ENCODE data around the gene CMIP.

CMIP gene

DNA sequence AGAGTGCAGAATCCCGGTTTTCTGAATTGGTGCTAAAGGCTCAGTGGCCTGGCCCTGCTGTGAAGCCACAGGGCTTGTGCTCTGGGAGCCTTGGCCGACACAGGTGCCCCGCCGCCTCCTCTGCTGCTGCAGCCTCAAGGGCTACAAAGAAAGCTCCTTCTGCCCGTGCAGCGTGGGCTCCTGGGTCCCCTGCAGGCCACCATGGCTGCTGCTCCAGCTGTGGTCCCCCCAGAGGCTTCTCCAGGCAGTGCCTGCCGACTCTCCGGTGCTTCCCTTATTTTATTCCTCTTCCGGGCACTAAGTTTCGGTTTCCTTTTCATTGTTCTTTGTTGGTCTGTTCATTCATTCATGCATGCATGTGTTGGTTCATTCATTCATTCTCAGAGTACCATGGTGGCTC, 53.1 kb downstream of the CMIP start:
- DNase-seq, result no peak

DNA sequence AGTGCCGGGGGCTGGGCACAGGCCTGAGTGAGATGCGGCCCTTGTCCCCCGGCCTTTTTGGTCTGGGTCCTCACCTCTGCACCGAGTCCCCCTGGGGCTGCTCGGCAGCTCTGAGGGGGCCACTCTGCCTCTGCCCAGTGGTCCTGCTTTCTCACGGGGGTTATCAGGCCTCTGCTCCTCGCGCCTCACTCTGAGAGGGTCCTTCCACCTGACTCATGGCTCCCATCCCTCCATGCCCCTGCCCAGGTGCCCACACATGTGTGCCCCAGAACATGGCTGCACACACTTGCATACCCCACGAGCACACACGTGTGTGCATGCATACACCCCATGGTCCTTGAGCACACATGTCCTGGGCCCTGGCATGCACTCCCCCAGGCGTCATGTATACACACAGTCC, 53.7 kb downstream of the CMIP start:
- no peak for DNase-seq

DNA sequence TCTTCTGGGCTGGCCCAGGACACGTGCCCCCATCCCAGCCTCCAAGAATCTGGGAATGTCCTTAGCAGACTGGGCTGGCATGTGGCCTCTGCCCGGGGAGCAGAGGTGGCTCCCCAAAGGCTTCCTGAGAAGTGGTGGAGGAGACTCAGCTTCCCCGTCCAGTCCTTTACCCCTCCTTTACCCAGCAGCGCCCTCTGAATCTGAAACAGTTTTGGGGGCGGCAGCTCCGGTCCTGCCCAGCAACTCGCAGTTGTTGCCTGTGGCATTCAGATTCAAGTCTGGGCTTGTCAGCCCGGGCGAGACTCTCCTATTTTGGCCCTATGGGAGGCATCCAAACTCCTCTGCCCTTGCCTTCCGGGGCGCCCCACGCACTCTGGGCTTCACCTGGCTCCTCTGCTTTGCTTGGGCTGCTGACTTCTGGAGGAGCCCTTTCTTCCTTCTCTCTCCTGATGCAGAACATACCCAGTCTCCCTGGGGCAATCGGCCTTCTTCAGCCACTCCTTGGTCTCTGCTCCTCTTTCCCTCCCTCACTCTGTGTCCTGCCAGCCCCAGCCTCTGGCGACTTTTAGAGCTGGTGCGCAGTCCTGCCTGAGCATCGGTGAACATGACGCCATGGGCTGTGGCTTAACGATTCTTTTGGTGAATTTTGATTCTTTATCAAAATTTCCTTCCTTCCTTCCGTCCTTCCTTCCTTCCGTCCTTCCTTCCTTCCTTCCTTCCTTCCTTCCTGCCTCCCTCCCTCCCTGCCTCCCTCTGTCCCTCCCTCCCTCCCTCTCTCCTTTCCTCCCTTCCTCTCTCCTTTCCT, 55.2 kb downstream of the CMIP start:
- DNase-seq, result no peak

DNA sequence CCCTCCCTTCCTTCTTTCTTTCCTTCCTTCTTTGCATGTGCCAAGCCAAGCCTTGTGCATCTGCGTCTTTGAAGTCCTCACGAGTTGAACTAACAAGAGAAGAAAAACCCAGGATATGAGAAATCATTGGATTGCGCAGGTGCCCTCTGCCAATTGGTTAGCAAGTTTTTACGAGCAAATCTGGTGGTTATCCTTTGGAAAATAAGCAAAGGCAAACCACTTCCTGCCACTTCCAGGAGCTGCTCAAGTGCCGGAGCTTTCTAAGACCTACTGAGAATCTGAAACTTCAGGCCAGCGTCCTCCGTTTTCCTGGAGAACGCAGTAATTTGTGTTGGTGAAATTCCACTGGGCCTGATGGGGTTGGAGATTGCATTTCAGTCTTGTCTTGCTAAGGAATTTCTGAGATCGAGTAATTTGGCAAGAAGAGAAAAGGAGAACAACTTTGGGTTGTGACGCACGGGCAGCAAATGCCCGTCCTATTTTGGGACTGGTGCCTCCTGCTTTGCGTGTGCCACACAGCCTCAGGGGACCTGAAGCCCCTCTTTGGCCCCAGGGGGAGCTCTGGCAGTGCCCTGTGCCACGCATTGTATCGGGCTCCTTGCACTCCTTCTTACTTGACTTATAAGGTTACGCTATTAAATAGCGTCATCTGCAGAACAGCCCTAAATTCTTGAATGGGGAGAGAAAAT, 56.4 kb downstream of the CMIP start:
- no peak for DNase-seq

DNA sequence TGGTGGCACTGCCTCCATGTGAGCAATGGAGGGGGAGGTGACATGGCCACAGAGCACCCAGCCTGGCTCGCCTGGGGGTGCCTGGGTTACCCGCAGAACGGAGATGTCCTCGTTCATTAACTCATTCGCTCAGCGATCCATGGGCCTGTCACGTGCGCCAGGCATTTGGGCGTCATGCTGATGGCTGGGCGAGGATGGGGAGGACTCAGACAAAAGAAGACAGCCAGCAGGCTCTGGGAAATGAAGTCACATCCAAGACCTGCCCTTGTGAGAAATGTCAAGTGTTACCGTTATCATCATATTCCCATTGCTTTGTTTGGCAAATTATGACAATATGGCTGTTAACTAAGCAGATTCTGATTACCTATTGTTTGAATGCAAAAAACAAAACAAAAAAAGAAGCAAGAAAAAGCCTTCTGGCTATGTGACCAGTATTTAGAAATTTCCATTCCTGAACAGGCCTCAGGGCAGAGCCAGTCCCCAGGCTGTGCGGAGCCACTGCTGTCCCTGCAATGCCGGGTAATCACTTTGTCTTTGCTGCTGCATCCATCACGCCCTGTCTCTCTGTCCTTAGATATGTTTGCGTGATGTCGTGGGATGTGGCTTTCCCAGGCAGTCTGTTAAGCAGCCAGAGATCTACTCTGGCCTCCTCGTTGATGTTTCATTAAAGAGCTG, 57.9 kb downstream of the CMIP start:
- DNase-seq, result no peak

DNA sequence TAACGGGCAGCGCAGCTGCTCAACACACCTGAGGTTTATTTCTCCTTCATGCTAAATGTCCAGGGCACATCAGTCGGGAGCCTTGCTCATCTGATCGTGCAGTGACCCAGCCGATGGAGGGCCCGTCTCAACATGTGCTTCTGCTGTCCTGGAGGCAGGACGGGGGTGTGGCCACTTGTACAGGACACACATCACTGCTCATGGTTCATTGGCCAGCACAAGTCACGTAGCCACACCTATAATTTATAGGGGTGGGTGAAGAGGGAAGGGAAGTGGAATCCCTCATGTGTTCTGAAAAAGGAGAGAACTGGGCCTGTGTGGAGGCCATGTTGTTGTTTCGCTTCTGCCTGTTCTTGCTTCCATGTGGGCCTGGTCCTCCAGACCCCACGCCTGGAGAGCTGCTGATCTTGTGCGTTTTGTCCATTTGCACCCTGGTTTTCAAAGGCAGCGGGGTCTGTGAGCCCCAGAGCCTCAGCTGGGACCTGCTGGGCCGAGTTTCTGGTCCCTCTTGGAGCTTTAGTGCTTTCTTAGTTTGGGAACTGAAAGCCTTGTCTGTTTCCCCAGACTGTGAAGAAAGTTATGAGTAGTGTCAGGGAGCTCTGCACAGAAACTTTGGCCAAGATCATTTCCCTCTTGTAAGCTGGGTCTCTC, 60.5 kb downstream of the CMIP start:
- DNase-seq, result no peak

DNA sequence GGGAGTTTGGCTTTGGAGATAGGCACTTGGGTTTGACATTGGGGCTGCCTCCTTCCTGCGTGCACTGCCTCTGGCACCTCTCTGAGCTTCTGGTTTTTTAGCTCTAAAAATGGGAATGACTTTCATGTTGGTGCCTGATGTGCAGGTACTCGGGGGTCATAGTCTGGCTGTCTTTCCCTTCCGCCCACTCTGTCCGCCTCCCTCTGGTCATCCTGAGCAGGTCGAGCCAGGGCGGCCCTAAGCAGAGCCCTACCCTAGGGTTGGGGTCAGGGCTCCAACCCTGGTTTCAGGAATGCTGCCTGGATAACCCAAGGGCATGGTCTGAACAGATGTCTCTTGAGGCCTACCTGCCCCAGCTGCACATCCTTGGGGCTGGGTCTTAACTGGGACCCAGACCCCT, 64.8 kb downstream of the CMIP start:
- no peak for DNase-seq

DNA sequence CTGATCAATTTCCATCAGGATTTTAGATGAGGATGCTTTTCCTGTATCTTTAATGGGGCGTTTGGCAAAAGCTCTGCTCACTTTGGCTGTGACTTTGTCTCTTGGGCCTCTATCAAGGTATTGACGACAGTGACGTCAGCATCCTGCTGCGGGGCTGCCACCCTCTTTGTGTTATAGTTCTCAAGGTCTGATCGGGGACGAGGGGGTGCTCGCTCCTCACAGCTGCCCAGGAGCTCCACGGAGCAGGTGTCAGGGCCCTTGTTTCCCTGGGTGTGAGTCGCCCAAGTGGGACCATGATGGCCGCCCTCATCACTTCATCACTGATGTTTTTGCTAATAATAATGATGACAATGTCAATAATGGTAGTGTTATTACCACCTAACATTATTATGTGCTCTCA, 65.4 kb downstream of the CMIP start:
- no peak for DNase-seq

DNA sequence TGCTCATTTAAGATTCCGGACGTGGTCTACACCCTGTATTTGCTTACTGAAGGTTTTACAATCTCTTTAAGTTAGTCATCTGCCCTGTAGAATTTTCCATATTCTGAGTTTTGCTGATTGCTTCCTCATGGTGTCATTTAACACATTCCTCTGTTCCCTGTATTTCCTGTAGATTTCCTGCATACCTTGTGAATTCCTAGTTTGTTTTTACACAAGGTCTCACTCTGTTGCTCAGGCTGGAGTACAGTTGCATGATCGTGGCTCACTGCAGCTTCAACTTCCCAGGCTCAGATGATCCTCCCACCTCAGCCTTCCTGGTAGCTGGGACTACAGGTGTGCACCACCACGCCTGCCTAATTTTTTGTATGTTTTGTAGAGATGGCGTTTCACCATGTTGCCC, 66.8 kb downstream of the CMIP start:
- DNase-seq, result no peak

DNA sequence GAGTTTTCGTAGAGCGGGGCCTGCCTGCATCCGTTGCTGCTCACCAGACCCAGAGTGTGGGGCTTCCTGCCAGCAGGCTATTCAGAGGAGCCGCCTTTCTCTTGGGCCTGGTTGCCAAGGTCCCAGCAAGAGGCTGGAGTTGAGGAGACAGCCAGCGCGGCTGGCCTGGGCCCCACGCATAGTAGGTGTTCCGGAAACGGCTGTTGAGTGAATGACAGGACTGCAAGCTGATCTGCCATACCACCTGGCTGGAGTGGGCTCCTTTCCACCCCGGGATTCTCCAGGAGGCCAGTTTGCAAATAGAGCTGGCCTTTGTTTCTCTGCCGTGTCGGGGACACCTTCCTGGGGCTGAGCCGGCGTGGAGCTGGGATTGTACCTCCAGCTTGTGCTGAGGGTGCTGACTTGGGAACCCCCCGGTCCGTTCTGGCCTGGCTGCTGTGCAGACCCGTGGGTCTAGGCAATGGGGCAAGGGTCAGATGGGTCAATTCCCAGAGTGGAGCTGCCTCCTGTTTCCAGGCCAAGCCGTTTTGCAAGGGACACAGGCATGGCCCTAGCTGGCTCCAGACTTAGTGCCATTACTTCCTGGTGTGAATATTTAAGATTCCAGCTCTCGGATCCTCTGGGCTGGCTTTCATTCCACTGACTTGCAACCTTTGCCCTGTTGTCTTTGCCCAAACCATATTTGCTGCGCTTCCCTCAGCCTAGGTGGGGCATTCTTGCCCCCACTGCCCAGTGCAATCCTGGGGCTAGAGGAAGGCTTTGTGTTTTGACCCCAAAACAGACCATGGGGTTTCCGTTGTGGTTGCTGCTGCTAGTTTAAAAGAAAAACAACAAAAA, 68.8 kb downstream of the CMIP start:
- no peak for DNase-seq

DNA sequence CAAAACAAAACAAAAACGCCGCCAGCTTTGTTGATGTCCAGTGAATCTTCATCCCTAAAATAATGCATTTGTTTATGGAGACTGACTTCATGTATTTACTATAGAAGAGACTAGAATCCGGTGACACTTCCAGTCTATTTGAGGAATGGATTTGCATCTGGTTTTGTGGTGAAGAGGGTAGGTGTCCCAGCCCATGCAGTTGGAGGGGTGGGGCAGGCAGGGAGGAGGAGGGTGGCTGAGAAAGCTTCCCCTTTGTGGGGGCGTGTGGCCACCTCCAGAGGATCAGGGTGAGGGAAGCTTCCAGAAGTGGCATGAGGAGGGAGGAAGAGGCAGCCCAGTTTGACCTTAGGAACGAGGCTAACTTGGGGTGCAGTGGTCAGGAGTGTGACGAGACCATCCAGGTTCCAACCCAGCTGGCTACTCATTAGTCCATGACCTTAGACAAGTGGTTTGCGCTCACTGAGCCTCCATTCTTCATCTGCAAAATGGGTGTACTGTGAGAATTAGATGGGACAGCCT, 69.5 kb downstream of the CMIP start:
- DNase-seq, result no peak

DNA sequence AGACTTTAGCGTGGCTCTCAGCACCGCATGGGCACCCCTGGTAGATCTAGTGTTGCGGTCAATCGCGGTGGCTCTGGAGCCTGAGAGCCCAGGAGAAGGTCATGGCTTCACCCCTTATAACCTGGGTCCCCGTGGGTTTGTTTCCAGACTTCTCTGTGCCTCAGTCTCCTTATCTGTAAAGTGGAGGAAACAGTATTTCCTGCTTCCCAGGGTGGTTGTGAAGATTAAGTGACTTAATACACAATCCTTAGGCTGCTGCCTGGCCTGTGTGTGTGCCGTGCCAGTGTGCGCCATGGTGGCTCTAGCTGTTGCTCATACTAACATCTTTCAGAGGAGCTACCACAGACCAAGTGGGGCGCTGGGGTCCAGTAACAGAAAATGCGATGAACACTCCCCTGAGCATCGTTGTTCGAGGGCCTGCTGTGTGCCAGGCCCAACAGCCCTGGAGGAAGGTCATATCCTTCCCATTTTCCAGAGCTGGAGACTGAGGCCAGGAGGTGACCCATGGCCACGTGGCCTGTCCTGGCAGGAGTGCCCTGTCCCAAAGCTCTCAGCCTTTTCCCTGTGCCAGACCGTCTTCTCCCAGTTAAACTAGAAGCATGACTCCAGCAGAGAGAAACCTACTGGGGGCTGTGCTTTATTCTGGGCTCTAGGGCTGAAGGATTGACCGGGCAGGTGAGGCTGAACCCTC, 70.1 kb downstream of the CMIP start:
- DNase-seq, result no peak

DNA sequence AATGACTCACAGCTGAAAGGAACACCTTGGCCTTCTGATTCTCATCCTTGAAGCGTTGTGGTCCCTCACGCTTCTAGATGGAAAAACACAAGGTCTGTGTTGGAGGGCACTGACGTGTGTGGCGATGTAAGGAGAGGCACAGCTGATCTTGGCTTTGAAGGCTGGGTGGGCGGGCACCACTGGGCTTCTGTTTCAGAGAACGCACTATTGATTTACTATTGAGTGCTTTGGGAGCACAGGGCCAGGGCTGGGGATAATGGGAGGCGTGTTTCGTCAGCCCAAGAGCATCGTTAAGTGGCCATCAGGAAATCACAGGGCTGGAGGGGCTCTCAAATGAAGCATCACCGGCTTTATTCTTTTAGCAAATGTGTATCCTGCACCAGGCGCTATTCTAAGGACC, 70.7 kb downstream of the CMIP start:
- DNase-seq, result no peak

DNA sequence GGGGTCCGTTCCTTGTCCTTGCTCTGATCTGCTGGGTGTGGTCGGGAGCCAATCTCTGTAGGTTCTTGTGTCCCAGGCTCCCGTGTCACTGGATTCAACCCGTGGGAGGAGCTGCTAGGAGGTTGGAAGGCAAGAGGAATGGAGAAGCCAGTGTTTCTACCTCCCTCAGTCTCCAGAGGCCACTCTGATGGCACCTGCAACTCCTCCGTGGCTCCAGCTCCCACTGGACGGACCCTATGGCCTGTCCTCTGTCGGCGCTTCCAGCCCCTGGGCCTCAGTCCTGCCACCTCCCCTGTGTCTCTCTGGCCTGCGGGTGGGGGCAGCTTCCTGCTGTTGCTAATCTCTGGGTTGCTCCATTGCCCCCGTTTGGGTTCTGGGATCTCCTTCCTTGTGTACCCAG, 71.1 kb downstream of the CMIP start:
- DNase-seq, result no peak

DNA sequence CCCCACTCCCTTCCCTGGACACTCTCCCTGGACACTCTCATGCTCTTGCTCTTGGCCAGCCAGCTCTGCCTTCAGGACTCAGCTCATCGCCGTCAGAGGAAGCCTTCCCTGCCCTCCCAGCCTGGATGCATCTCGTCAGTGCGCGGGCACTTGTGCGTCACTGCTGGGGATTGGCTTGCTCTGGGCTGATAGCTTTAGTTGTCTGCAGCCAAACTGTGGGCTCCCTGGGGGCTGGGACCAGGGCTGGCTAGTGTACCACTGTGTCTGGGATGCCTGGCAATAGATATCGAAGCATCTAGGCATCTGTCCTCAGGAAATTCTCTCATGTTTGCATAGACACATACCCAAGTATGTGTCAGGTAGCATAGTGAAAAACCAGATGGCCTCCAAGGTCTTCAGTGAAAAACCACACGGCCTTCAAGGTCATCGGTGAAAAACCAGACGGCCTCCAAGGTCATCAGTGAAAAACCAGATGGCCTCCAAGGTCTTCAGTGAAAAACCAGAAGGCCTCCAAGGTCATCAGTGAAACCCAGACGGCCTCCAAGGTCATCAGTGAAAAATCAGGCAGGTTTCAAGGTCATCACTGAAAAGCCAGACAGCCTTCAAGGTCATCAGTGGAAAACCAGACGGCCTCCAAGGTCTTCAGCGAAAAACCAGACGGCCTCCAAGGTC, 72.0 kb downstream of the CMIP start:
- DNase-seq, result no peak

DNA sequence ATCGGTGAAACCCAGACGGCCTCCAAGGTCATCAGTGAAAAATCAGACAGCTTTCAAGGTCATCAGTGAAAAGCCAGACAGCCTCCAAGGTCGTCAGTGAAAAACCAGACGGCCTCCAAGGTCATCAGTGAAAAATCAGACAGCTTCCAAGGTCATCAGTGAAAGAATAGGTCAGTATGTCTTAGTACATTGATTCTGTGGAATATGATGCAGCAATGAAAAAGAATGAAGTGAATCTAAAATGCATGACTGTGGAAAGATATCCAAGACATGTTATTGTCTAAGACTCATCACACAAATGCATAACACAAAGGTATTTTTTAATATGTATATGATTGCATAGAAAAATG, 72.5 kb downstream of the CMIP start:
- DNase-seq, result no peak

DNA sequence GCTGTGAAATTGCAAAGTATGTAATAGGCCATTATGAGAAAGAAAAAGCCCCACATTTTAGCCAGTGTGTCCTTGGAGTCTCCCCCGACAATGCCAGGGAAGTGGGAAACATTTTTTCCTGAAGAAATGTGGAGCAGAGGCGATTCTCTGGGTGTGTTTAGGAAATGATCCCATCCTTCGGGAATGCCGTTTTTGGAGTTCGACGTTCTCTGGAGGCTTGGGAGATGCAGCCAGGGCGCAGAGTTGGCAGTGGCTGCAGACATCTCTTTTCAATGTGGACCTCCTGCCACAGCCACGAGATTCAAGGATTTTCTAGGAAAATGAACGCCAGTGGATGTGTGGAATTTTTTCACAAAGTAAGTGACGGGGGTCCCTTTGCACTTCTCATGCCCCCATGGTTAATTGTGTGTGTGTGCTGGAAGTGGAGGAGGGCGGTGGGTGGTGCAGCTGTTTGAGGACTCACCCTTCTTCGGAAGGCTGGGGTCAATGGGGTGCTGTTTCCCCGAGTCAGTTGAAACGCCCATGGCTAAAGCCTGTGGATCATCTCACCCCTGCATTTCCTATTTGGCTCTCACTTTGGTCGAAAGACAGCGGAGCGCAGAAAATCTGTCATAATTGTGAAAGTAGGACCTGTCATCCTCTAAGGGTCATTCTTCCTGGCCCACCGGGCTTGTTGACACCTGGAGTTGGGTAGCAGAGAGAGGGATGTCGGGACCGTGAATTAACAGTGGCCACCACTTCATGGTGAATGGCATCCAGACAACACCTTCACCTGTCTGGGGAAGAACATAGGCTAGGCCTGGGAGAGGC, 73.2 kb downstream of the CMIP start:
- no peak for DNase-seq

DNA sequence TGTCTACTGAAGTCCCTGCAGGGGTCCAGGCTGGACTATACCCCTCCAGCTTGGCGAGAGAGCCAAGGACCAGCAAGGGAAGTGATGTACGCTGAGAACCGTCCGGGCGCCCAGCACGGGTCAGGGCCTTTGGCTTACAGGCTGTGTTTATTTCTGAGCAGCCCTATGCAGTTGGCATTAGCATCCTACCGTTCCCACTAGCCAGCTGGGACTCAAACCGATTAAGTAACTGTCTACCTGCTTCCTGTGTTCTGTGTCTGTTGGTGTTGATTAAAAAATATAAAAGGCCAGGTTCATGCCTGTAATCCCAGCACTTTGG, 73.8 kb downstream of the CMIP start:
- no peak for DNase-seq

DNA sequence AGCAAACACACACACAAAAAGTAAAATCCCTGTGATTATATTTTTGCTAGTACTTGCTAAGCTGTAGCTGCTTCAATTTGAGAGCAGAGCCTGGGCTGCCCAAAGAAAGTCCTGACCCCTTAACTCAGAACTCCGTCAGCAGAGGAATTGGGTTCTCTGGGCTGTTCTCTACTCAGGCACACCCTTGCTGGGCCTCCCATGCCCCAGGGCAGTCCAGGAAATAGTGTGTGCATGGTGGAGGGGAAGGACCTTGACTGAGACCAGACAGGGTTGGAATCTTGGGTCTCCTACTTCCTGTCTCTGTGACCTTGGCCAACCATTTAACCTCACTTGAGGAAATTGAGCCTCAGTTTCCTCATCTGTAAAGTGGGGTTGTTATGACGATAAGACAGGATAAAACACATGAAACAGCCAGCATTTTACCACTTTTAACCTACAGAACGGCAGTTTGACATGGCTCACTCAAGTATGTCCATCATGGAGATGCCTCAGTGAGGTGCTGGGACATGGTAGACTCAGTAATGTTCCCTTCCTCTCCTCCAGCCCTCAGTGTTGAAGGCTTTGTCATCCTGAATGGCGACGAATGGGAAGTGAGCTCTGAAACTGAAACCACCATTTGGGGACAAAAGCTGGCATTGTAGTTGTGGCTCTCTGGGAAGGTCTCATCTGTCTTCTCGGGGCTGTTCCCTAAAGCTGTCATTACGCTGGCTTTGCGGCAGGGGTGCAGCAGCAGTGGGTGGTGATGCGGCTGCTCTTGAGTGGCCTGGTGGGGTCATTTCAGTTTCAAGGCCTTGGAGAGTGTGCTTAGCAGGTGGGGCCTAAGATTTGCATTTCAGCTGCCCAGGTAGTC, 74.9 kb downstream of the CMIP start:
- DNase-seq, result peak in 1 of 2 experiments; percentile 6

DNA sequence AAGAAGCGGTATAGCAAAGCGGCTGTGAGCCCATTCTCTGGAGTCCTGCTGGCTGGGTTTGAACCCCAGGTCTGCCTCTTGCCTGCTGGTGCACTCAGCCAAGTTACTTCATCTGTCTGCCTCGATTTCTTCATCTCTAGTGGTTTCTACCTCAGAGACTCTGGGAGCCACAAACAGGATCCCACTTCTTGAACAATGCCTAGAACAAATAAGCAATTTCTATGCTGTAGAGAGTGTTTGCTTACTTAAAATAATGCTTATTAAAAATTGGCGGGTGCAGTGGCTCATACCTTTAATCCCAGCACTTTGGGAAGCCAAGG, 75.5 kb downstream of the CMIP start:
- peak; percentile 29 to 45 for DNase-seq
